NT2/D1 (cell line): ENCODE measurements around the gene ATXN7.

Experiments
- SUZ12 ChIP-seq: IDR thresholded peaks from 2 replicates; pipeline ENCODE4 v1.6.1; 2011; ENCODE audit not compliant: insufficient read length, insufficient read depth; ENCODE audit errors: extremely low read depth
- YY1 ChIP-seq: IDR thresholded peaks from 2 replicates; pipeline ENCODE4 v1.6.1; 2011; ENCODE audit not compliant: insufficient read length, insufficient read depth
- ZNF274 ChIP-seq: IDR thresholded peaks from 2 replicates; pipeline ENCODE4 v1.6.1; 2011; ENCODE audit warnings: mild to moderate bottlenecking, low read depth, low read length

DNA sequence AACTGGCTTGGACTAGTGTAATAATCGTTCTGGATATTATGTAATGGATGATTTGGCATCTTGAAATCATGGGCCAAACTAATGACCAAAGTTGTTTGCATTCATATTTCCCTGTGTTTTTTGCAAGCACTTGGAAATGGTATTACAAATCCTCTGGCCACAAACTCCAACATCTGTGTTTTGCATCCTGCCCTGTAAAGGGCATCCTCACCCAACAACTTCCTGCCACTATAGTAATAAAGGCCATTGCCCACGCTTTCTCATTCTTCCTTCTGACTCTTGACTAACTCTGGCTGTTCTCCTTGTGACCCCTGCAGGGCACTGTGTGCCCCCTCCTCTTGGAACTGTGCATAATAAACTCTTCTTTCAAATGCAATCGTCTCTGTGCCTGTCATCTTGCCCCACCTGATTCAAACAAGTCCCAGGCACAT, 185.0 kb downstream of the ATXN7 start:
- TF ChIP-seq YY1 = no peak
- TF ChIP-seq ZNF274 = no peak
- TF ChIP-seq SUZ12 = no peak
